Astrocyte of the cerebellum (primary cell): ENCODE results near the gene MMP1.

Experiments used
- DNase-seq: peaks from one replicate; pipeline ENCODE4 v3.0.0-alpha.2; 2011; ENCODE audit warnings: low read depth
- H3K4me3 ChIP-seq: 2 replicates; pipeline ENCODE4 v1.5.1; 2011; ENCODE audit warnings: mild to moderate bottlenecking, low read depth, low read length, moderate library complexity
- in situ Hi-C: cut with HindIII; loops from 2 replicates; pipeline ENCODE4 v1.10.0; 2017; ENCODE audit warnings: low sequenced_read_pairs
- TF ChIP-seq, protein P1 (sequence below): IDR thresholded peaks from 2 replicates; pipeline ENCODE4 v1.5.1; 2012; ENCODE audit warnings: low read length, low read depth, moderate library complexity, mild to moderate bottlenecking; ENCODE audit errors: missing control alignments

MMP1 gene

DNA sequence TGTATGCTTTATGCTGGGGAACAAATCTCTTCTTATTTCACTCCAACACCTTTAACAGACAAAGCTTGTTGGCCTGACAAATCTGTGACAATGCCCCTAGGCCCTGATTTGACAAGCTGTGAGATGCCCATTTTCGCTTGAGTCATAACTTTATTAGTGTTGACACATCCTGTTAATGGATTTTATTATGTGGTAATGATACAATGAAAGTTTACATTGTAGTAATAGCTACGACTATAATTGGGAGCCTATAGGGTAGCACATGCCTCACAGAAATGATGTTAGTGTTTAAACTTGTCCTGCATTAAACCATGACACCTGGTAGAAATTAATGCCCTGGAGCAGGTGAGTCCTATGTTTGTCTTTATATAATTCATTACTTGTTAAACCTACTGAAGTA lies 14.2 kb downstream of the MMP1 start:
- no peak overlapping the region for H3K4me3 ChIP-seq
- in situ Hi-C loops: no loop called here
- TF ChIP-seq, protein P1, sequence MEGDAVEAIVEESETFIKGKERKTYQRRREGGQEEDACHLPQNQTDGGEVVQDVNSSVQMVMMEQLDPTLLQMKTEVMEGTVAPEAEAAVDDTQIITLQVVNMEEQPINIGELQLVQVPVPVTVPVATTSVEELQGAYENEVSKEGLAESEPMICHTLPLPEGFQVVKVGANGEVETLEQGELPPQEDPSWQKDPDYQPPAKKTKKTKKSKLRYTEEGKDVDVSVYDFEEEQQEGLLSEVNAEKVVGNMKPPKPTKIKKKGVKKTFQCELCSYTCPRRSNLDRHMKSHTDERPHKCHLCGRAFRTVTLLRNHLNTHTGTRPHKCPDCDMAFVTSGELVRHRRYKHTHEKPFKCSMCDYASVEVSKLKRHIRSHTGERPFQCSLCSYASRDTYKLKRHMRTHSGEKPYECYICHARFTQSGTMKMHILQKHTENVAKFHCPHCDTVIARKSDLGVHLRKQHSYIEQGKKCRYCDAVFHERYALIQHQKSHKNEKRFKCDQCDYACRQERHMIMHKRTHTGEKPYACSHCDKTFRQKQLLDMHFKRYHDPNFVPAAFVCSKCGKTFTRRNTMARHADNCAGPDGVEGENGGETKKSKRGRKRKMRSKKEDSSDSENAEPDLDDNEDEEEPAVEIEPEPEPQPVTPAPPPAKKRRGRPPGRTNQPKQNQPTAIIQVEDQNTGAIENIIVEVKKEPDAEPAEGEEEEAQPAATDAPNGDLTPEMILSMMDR: no peak
- no peak for DNase-seq

DNA sequence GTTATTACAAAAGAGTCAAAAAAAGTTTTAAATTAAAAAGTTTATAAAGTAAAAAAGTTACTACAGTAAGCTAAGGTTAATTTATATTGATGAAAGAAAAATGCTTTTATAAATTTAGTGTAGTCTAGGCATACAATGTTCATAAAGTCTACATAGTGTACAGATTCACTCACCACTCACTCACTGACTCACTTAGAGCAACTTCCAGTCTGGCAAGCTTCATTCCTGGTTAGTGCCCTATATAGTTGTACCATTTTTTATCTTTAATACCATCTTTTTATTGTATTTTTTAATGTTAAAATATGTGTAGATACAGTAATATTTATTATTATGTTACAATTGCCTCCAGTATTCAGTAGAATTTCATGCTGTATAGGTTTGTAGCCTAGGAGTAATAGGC lies 14.9 kb downstream of the MMP1 start:
- TF ChIP-seq, protein P1: no peak
- in situ Hi-C loops: no loop called here
- DNase-seq: no peak
- H3K4me3 ChIP-seq: no peak overlapping the region

DNA sequence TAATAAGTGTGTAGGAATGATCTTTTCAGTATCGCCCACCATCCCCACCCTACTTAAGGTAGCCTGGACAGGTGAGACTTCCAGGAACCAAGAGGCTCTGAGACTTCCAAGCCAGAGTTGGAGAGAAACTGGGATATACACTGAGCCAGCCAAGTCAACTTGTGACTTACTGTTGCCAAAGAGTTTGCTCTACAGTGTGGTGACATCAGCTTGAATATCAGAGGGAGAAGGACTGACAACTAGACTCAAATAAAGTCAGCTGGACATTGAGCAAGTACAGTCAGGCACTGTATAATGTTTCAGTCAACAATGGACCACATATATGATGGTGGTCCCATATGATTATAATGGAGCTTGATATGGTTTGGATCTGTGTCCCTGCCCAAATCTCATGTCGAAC lies 16.3 kb downstream of the MMP1 start:
- in situ Hi-C loops: no loop called here
- TF ChIP-seq, protein P1: no peak
- no peak for DNase-seq
- no peak overlapping the region for H3K4me3 ChIP-seq

GRCh38 chr11:102780491-102780918 lies 17.5 kb downstream of the MMP1 start, which contains the start of gene MMP10:
Gene MMP10, minus strand, starts transcription at chr11:102780628. Its CDS starts 37 bp downstream, at chr11:102780591.
- no peak within 1 kb of the TSS for H3K4me3 ChIP-seq
- TF ChIP-seq, protein P1: peak; percentile 61
- in situ Hi-C loops: no loop called here
- DNase-seq: peak; percentile 26

DNA sequence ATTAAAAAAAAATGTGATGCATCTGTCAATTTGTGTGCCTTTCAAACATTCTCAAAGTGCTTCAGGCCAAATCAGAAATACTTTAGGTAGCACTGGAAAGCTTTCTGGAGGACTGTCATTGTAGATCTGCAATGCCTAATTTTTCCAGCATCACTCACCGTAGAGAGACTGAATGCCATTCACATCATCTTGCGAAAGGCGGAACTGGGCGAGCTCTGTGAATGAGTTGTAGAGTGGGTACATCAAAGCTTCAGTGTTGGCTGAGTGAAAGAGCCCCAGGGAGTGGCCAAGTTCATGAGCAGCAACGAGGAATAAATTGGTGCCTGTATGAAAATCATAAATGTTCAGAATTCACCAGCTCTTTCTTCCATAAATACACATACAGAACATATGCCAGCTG lies 21.5 kb downstream of the MMP1 start:
- no peak overlapping the region for H3K4me3 ChIP-seq
- DNase-seq: no peak
- TF ChIP-seq, protein P1: no peak
- in situ Hi-C loops: no loop called here

DNA sequence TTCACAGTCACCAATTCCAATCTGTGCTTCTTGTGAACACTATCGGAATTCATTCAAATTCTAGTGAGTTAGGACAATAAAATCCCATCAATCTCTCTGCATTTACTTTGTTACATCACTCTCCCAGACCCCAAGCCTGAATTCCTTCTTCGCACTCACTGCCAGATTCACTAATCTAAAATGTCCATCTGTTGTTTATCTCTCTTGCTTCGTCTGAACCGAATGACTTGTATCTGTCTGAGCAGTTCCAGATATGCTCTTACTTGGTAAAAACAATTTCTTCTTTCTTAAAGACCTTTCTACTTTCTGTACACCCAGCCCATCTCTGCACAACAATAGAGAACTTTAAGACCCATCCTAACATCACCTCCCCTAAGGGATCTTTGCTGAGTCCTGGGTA lies 24.6 kb downstream of the MMP1 start:
- DNase-seq: no peak
- in situ Hi-C loops: no loop called here
- H3K4me3 ChIP-seq: no peak overlapping the region
- TF ChIP-seq, protein P1: no peak

DNA sequence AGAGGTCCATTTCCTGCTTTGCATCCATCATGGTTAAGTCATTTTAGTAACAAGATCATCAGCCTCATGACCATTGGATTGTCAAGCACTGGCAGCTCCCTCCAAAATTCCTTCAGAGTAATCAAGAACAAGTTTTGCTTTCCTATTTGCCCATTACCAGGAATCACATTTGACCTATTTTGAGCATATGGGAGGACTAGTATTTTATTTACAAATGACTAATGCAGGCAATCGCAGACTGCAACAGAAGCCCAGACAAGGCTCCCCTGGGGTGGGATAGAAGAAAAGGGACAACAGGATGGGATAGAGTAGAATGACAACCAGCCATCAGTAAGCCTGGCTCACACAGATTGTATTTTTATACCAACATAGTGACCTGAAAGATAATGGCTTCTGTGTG lies 26.6 kb downstream of the MMP1 start:
- no peak for DNase-seq
- no peak overlapping the region for H3K4me3 ChIP-seq
- TF ChIP-seq, protein P1: no peak
- in situ Hi-C loops: no loop called here
